ENCODE results near the gene SEMA4C. TPM values are rescaled to one million over a fixed set of nuclear protein-coding genes. Genes with fewer than 3 reads are reported as not detected.

Gene SEMA4C
- total and polyA plus RNA-seq, 8 donors: 25.9 to 60.2 (median 43.9) TPM

GRCh38 chr2:96879545-96880040, 9.7 kb upstream of the SEMA4C start:
- no peaks in the 10 kb centered on the region for H3K36me3 ChIP-seq
- peaks cover 0 to 15% of the 10 kb centered on the region in 2 donors for H3K4me1 ChIP-seq
- DNase-seq: no peak
- H3K9me3 ChIP-seq: no peaks in the 10 kb centered on the region
- ATAC-seq: no peak
- no peak for TF ChIP-seq CTCF (IDR thresholded peaks at IDR 0.05)
- no peak overlapping the region for H3K4me3 ChIP-seq
- intact Hi-C loops (cut with DNase I): no loop called here
- no peak overlapping the region for H3K27ac ChIP-seq
- H3K27me3 ChIP-seq: peaks cover 0 to 13% of the 10 kb centered on the region in 2 donors

GRCh38 chr2:96878796-96879544, 9.1 kb upstream of the SEMA4C start:
- Histone ChIP-seq H3K27me3 (peaks cover 0 to 20% of the 10 kb centered on the region in 2 donors), H3K9me3 (no peaks in the 10 kb centered on the region), H3K36me3 (no peaks in the 10 kb centered on the region), H3K4me1 (peaks cover 0 to 18% of the 10 kb centered on the region in 2 donors), H3K27ac (no peak overlapping the region), H3K4me3 (no peak overlapping the region)
- ATAC-seq (no peak), DNase-seq (no peak)
- intact Hi-C loops (cut with DNase I): no loop called here
- TF ChIP-seq CTCF (IDR thresholded peaks at IDR 0.05): no peak

GRCh38 chr2:96878171-96878570, 8.3 kb upstream of the SEMA4C start:
- intact Hi-C loops (cut with DNase I): no loop called here
- no peaks in the 10 kb centered on the region for H3K36me3 ChIP-seq
- H3K9me3 ChIP-seq: no peaks in the 10 kb centered on the region
- DNase-seq (no peak), ATAC-seq (no peak)
- no peak overlapping the region for H3K27ac ChIP-seq
- H3K4me1 ChIP-seq: peaks cover 0 to 26% of the 10 kb centered on the region in 2 donors
- no peak overlapping the region for H3K4me3 ChIP-seq
- TF ChIP-seq CTCF (IDR thresholded peaks at IDR 0.05): no peak
- peaks cover 0 to 28% of the 10 kb centered on the region in 2 donors for H3K27me3 ChIP-seq

- Histone ChIP-seq H3K4me3 (no peak overlapping the region), H3K27ac (no peak overlapping the region), H3K9me3 (no peaks in the 10 kb centered on the region), H3K27me3 (peaks cover 0 to 33% of the 10 kb centered on the region in 2 donors), H3K4me1 (peaks cover 0 to 31% of the 10 kb centered on the region in 2 donors), H3K36me3 (no peaks in the 10 kb centered on the region)
- intact Hi-C loops (cut with DNase I): no loop called here
- TF ChIP-seq CTCF (IDR thresholded peaks at IDR 0.05): no peak
- ATAC-seq (no peak), DNase-seq (no peak)
These were observed 7.8 kb upstream of the SEMA4C start for GRCh38 chr2:96877631-96878092.

- TF ChIP-seq CTCF (IDR thresholded peaks at IDR 0.05): no peak
- intact Hi-C loops (cut with DNase I): no loop called here
- no peak overlapping the region for H3K4me3 ChIP-seq
- peaks cover 0 to 33% of the 10 kb centered on the region in 2 donors for H3K4me1 ChIP-seq
- no peaks in the 10 kb centered on the region for H3K9me3 ChIP-seq
- H3K36me3 ChIP-seq: no peaks in the 10 kb centered on the region
- no peak overlapping the region for H3K27ac ChIP-seq
- H3K27me3 ChIP-seq: peaks cover 0 to 39% of the 10 kb centered on the region in 2 donors
- ATAC-seq (no peak), DNase-seq (no peak)
These were observed 7.2 kb upstream of the SEMA4C start for GRCh38 chr2:96877042-96877451.
